ENCODE data around the gene ZFHX3. TPM values are rescaled to one million over a fixed set of nuclear protein-coding genes. Genes with fewer than 3 reads are reported as not detected.
"Not testable (repeated sequence)": the region's sequence is repeated elsewhere in the genome, so short reads cannot be mapped to it uniquely, and the experiment has no call there.

Gene ZFHX3
- total RNA-seq, 2 donors from 2014 or later = 0.50 to 0.78 TPM

GRCh38 chr16:72990571-72990970 is 57.4 kb downstream of the ZFHX3 start:
- ATAC-seq = no peak
- peaks cover 0 to 10% of the 10 kb centered on the region in 2 donors for H3K4me1 Mint-ChIP-seq (ENCODE audit: low read depth in 2 of 2)

GRCh38 chr16:72989579-72990551 is 58.1 kb downstream of the ZFHX3 start:
- ATAC-seq (no peak), DNase-seq (ENCODE audit: low spot score) (no peak)
- H3K4me3 Mint-ChIP-seq = peak overlapping the region; percentile 5
- no peak overlapping the region for H3K27ac Mint-ChIP-seq
- no peaks in the 10 kb centered on the region for H3K9me3 Mint-ChIP-seq
- no peaks in the 10 kb centered on the region for H3K36me3 Mint-ChIP-seq
- no peaks in the 10 kb centered on the region for H3K27me3 Mint-ChIP-seq
- H3K4me1 Mint-ChIP-seq (ENCODE audit: low read depth in 2 of 2) = peaks cover 0 to 8% of the 10 kb centered on the region in 2 donors

More at GRCh38 chr16:72990571-72990970, 57.4 kb downstream of the ZFHX3 start:
- DNase-seq (ENCODE audit: low spot score) = no peak
- Mint-ChIP-seq H3K9me3 (no peaks in the 10 kb centered on the region), H3K4me3 (peak overlapping the region; percentile 5), H3K27ac (no peak overlapping the region), H3K36me3 (no peaks in the 10 kb centered on the region), H3K27me3 (no peaks in the 10 kb centered on the region)

- H3K4me3 Mint-ChIP-seq; H3K36me3 Mint-ChIP-seq; DNase-seq (ENCODE audit: low spot score); H3K4me1 Mint-ChIP-seq (ENCODE audit: low read depth in 2 of 2); H3K27me3 Mint-ChIP-seq; H3K9me3 Mint-ChIP-seq; H3K27ac Mint-ChIP-seq; ATAC-seq: not testable (repeated sequence)
Observed at GRCh38 chr16:72989203-72989578, 58.7 kb downstream of the ZFHX3 start.

- no peak for ATAC-seq
Observed at GRCh38 chr16:72988569-72988968, 59.4 kb downstream of the ZFHX3 start.

GRCh38 chr16:72987480-72987901 is 60.4 kb downstream of the ZFHX3 start:
- H3K27ac Mint-ChIP-seq = no peak overlapping the region
- no peaks in the 10 kb centered on the region for H3K27me3 Mint-ChIP-seq
- H3K4me3 Mint-ChIP-seq = no peak overlapping the region
- peaks cover 0 to 4% of the 10 kb centered on the region in 2 donors for H3K4me1 Mint-ChIP-seq (ENCODE audit: low read depth in 2 of 2)
- DNase-seq (ENCODE audit: low spot score) (no peak), ATAC-seq (no peak)
- no peaks in the 10 kb centered on the region for H3K36me3 Mint-ChIP-seq
- no peaks in the 10 kb centered on the region for H3K9me3 Mint-ChIP-seq

More at GRCh38 chr16:72988569-72988968, 59.4 kb downstream of the ZFHX3 start:
- Mint-ChIP-seq H3K4me3 (no peak overlapping the region), H3K27ac (no peak overlapping the region), H3K27me3 (no peaks in the 10 kb centered on the region), H3K4me1 (ENCODE audit: low read depth in 2 of 2) (peaks cover 0 to 8% of the 10 kb centered on the region in 2 donors), H3K36me3 (no peaks in the 10 kb centered on the region), H3K9me3 (no peaks in the 10 kb centered on the region)
- DNase-seq (ENCODE audit: low spot score) = no peak

GRCh38 chr16:72985995-72986394 is 61.9 kb downstream of the ZFHX3 start:
- H3K36me3 Mint-ChIP-seq = no peaks in the 10 kb centered on the region
- H3K27me3 Mint-ChIP-seq = no peaks in the 10 kb centered on the region
- H3K4me3 Mint-ChIP-seq = no peak overlapping the region
- H3K4me1 Mint-ChIP-seq (ENCODE audit: low read depth in 2 of 2) = no peaks in the 10 kb centered on the region
- H3K27ac Mint-ChIP-seq = no peak overlapping the region
- no peaks in the 10 kb centered on the region for H3K9me3 Mint-ChIP-seq
- ATAC-seq (no peak), DNase-seq (ENCODE audit: low spot score) (no peak)

GRCh38 chr16:72985148-72985941 is 62.6 kb downstream of the ZFHX3 start:
- no peaks in the 10 kb centered on the region for H3K36me3 Mint-ChIP-seq
- H3K27ac Mint-ChIP-seq = no peak overlapping the region
- H3K4me1 Mint-ChIP-seq (ENCODE audit: low read depth in 2 of 2) = no peaks in the 10 kb centered on the region
- H3K4me3 Mint-ChIP-seq = no peak overlapping the region
- H3K9me3 Mint-ChIP-seq = no peaks in the 10 kb centered on the region
- ATAC-seq (no peak), DNase-seq (ENCODE audit: low spot score) (peak; percentile 31)
- H3K27me3 Mint-ChIP-seq = no peaks in the 10 kb centered on the region

- H3K27ac Mint-ChIP-seq = no peak overlapping the region
- no peak overlapping the region for H3K4me3 Mint-ChIP-seq
- no peaks in the 10 kb centered on the region for H3K4me1 Mint-ChIP-seq (ENCODE audit: low read depth in 2 of 2)
- H3K27me3 Mint-ChIP-seq = no peaks in the 10 kb centered on the region
- DNase-seq (ENCODE audit: low spot score) (peak; percentile 15), ATAC-seq (no peak)
- no peaks in the 10 kb centered on the region for H3K9me3 Mint-ChIP-seq
- H3K36me3 Mint-ChIP-seq = no peaks in the 10 kb centered on the region
Observed at GRCh38 chr16:72983728-72984350, 64.1 kb downstream of the ZFHX3 start.

GRCh38 chr16:72983241-72983640 is 64.7 kb downstream of the ZFHX3 start:
- peak; percentile 32 for DNase-seq (ENCODE audit: low spot score)
- H3K9me3 Mint-ChIP-seq = no peaks in the 10 kb centered on the region
- no peak overlapping the region for H3K4me3 Mint-ChIP-seq
- no peak for ATAC-seq
- no peaks in the 10 kb centered on the region for H3K27me3 Mint-ChIP-seq
- no peak overlapping the region for H3K27ac Mint-ChIP-seq
- H3K4me1 Mint-ChIP-seq (ENCODE audit: low read depth in 2 of 2) = no peaks in the 10 kb centered on the region
- H3K36me3 Mint-ChIP-seq = no peaks in the 10 kb centered on the region

GRCh38 chr16:72979974-72980373 is 68.0 kb downstream of the ZFHX3 start:
- H3K9me3 Mint-ChIP-seq = no peaks in the 10 kb centered on the region

GRCh38 chr16:72978212-72978611 is 69.7 kb downstream of the ZFHX3 start:
- DNase-seq (ENCODE audit: low spot score) (no peak), ATAC-seq (no peak)
- Mint-ChIP-seq H3K36me3 (no peaks in the 10 kb centered on the region), H3K27me3 (no peaks in the 10 kb centered on the region), H3K9me3 (no peaks in the 10 kb centered on the region), H3K27ac (no peak overlapping the region), H3K4me3 (no peak overlapping the region), H3K4me1 (ENCODE audit: low read depth in 2 of 2) (peaks cover 0 to 2% of the 10 kb centered on the region in 2 donors)

More at GRCh38 chr16:72979974-72980373, 68.0 kb downstream of the ZFHX3 start:
- H3K27ac Mint-ChIP-seq = no peak overlapping the region
- peak in 1 of 2 donors; percentile 63 for ATAC-seq
- H3K27me3 Mint-ChIP-seq = no peaks in the 10 kb centered on the region
- peaks cover 0 to 2% of the 10 kb centered on the region in 2 donors for H3K4me1 Mint-ChIP-seq (ENCODE audit: low read depth in 2 of 2)
- peak; percentile 48 for DNase-seq (ENCODE audit: low spot score)
- no peak overlapping the region for H3K4me3 Mint-ChIP-seq
- H3K36me3 Mint-ChIP-seq = no peaks in the 10 kb centered on the region

GRCh38 chr16:72977127-72977526 is 70.8 kb downstream of the ZFHX3 start:
- Mint-ChIP-seq H3K9me3 (no peaks in the 10 kb centered on the region), H3K36me3 (no peaks in the 10 kb centered on the region), H3K4me3 (no peak overlapping the region), H3K27ac (peak overlapping the region in 1 of 2 donors; percentile 47), H3K4me1 (ENCODE audit: low read depth in 2 of 2) (peaks cover 0 to 2% of the 10 kb centered on the region in 2 donors), H3K27me3 (no peaks in the 10 kb centered on the region)
- ATAC-seq (no peak), DNase-seq (ENCODE audit: low spot score) (no peak)

GRCh38 chr16:72976438-72977064 is 71.4 kb downstream of the ZFHX3 start:
- H3K27me3 Mint-ChIP-seq = no peaks in the 10 kb centered on the region
- H3K36me3 Mint-ChIP-seq = no peaks in the 10 kb centered on the region
- no peak for DNase-seq (ENCODE audit: low spot score)
- peak overlapping the region in 1 of 2 donors; percentile 47 for H3K27ac Mint-ChIP-seq
- no peak for ATAC-seq
- no peaks in the 10 kb centered on the region for H3K9me3 Mint-ChIP-seq
- no peak overlapping the region for H3K4me3 Mint-ChIP-seq
- H3K4me1 Mint-ChIP-seq (ENCODE audit: low read depth in 2 of 2) = peaks cover 0 to 2% of the 10 kb centered on the region in 2 donors
